Choroid plexus epithelial cell (primary cell): ENCODE measurements around the gene PYGL.
"Not testable (repeated sequence)": the region's sequence is repeated elsewhere in the genome, so short reads cannot be mapped to it uniquely, and the experiment has no call there.

Source experiments
- DNase-seq: peaks from one replicate; pipeline ENCODE4 v3.0.0-alpha.2; 2010; ENCODE audit warnings: low read depth
- H3K4me3 ChIP-seq: 2 replicates; pipeline ENCODE4 v1.5.1; 2011; ENCODE audit warnings: low read depth, mild to moderate bottlenecking, control low read depth, low read length, moderate library complexity
- TF ChIP-seq, protein P1 (sequence below): conservative IDR thresholded peaks from 2 replicates; pipeline ENCODE4 v1.5.1; 2011; ENCODE audit warnings: low read depth, mild to moderate bottlenecking, control low read depth, inconsistent platforms, low read length, moderate library complexity

Gene PYGL

DNA sequence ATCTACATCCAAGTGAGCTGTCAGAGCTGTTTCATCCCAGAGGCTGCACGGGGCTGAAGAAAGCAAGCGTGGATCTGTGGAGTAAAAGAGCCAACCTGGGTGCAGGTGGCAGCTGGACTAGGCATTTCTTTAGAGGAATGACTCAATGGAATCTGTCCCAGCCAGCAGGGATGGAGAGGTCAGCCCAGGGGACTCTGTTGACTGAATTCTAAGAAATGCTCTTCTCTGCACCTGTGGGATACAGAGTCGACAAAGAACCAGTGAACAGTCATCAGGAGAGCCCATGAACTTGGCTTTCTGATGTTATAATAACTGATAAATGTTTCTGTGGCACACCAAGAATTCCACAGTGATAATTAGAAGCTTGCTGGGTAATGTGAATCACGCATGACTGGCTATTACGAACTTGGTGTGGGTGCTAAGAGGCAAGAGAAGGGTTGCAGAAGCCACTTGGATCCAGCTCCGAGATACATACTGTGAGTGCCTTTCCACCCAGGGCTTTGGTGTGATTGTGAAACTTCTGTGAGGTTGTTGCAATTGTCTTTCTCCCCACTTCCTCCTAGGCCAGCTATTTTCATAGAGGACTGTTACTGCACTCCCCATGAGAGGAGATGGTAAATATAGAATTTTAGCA, 16.2 kb downstream of the PYGL start:
- DNase-seq = peak; percentile 85
- no peak overlapping the region for H3K4me3 ChIP-seq
- TF ChIP-seq, protein P1, sequence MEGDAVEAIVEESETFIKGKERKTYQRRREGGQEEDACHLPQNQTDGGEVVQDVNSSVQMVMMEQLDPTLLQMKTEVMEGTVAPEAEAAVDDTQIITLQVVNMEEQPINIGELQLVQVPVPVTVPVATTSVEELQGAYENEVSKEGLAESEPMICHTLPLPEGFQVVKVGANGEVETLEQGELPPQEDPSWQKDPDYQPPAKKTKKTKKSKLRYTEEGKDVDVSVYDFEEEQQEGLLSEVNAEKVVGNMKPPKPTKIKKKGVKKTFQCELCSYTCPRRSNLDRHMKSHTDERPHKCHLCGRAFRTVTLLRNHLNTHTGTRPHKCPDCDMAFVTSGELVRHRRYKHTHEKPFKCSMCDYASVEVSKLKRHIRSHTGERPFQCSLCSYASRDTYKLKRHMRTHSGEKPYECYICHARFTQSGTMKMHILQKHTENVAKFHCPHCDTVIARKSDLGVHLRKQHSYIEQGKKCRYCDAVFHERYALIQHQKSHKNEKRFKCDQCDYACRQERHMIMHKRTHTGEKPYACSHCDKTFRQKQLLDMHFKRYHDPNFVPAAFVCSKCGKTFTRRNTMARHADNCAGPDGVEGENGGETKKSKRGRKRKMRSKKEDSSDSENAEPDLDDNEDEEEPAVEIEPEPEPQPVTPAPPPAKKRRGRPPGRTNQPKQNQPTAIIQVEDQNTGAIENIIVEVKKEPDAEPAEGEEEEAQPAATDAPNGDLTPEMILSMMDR = no peak

DNA sequence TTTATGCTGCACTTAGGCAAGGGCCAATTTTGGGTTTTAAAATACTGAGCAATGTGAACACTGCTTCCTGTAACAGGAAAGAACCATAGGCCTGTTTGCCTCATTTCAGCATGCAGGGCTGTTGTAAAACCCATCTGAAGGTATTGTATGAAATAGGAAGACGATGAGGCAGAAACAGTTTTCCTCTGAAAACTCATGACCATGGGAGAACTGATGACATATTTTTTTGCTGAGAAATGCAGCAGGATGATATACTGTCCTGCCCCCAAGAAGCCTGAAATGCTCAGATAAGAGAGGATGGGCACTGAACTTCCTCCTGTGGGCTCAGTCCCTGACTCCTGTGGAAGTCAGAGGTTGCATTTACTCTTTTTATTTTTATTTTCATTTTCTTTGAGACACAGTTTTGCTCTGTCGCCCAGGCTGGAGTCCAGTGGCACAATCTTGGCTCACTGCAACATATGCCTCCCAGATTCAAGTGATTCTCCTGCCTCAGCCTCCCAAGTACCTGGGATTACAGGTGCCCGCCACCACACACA, 17.4 kb downstream of the PYGL start:
- TF ChIP-seq, protein P1 = no peak
- DNase-seq = no peak
- H3K4me3 ChIP-seq = no peak overlapping the region

DNA sequence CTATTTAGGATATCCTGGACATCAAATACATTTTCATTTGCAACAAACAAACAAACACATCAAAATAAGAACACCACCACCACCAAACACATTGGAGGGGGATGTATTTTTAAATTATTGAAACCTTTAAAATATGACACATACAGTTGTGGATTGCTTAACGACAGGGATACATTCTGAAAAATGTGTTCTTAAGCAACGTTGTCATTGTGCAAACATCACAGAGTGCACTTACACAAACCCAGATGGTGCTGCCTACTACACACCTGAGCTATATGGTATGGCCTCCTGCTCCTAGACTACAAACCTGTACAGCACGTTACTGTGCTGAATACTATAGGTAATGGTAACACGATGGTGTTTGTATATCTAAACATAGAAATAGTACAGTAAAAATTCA, 19.4 kb downstream of the PYGL start:
- H3K4me3 ChIP-seq = no peak overlapping the region
- DNase-seq = no peak
- TF ChIP-seq, protein P1 = no peak

DNA sequence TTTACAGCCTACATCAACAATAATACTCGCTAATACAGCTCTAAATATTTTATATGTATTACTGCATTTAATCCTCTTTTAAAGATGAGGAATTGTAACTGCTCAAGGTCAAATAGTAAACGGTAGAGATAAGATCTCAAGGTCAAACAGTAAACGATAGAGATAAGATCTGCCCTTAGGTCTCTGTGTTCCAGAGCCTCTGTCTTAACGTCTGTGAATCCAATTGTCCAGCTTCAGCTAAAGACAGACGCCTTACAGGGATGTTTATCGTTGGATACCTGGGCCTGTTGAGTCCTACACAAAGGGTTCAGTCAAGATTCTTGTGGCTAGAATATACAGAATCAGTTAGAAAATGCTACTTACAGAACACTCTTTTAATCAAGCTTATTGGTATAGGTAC, 20.0 kb downstream of the PYGL start:
- no peak for DNase-seq

DNA sequence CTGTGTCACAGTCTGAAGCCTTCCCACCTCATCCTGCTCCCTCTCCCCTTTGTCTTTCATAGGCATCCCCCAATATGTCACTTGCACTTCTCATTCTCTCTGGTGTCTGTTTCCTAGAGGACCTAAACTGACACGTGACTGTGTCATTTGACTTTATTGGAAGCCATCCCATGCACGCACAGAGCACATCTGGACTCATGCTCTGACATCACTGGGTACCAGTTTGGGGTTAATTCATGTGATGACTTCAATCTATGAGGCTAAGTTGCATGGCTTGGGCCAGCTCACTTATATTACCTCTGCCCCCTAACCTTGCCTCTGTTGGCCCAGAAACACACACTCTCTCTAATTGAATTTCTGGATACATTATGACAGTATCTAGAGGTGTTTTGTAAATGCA, 21.5 kb downstream of the PYGL start:
- H3K4me3 ChIP-seq = no peak overlapping the region
- TF ChIP-seq, protein P1 = no peak
- DNase-seq = no peak

More for the DNA sequence above, 20.0 kb downstream of the PYGL start:
- TF ChIP-seq, protein P1 = no peak
- no peak overlapping the region for H3K4me3 ChIP-seq

DNA sequence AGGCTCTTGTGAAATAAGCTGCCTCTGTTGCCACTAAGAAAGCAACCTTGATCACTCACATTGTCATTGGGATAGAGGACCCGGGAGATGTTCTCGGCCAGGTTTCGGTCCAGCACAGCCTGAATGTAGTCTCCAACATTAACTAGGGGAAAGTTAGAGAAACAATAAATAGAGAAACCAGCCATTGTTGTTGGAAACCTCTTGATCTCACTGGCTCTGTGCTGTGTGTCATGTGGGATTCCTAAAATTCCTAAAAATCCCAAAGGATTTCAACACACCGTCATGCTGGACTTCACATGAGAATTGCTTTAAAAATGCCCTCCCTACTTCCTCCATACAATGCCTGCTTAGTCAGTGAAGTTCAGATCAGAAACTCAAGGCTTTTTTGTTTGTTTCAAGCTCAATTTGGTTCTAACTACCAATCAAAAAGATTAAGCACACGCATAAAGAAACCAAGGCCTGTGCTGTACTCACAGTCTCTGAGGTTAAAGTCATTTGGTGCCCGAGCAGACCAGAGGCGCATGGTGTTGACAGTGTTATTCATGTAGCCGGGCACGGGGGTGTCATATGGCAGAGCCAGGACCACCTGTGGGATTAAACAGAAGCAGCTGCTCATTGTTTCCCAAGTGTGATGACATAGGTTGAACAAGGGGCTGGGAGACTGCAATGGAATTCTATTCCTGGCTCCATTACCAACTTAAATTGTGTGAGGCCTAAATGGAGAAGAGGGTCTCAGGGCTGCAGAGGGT, 23.6 kb downstream of the PYGL start:
- DNase-seq = peak; percentile 78
- H3K4me3 ChIP-seq = no peak overlapping the region

DNA sequence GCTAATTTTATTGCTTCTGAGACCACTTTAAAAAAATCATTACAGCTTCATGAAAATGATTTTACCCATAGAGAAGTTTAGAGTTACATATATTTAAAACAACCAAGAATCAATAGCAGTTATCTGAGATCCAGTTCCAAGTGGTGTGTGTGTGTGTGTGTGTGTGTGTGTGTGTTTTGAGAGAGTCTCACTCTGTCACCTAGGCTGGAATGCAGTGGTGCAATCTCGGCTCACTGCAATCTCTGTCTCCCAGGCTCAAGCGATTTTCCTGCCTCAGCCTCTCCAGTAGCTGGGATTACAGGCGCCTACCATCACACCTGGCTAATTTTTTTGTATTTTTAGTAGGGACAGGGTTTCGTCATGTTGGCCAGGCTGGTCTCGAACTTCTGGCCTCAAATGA, 24.8 kb downstream of the PYGL start:
- H3K4me3 ChIP-seq = not testable (repeated sequence)
- peak; percentile 30 for DNase-seq

More for the DNA sequence above, 23.6 kb downstream of the PYGL start:
- TF ChIP-seq, protein P1 = no peak
